Neural progenitor cell (in vitro differentiated cells): ENCODE results near the gene ZNF658. TPM values are rescaled to one million over a fixed set of nuclear protein-coding genes. Genes with fewer than 3 reads are reported as not detected.
"Not testable (repeated sequence)": the region's sequence is repeated elsewhere in the genome, so short reads cannot be mapped to it uniquely, and the experiment has no call there.

Experiments used
- DNase-seq: peaks from one replicate; pipeline ENCODE4 v3.0.0-alpha.2; 2016; ENCODE audit warnings: low spot score
- H2AFZ ChIP-seq: fragments of 200-600 bp; sonication (generic); replicated peaks from 2 replicates; pipeline ENCODE4 v1.6.1; 2016; ENCODE audit warnings: antibody characterized with exemption
- H3F3A ChIP-seq: fragments of 200-600 bp; sonication (generic); 2 replicates; pipeline ENCODE4 v1.6.1; 2016; ENCODE audit warnings: antibody characterized with exemption, low read depth
- H3K27ac ChIP-seq: fragments of 200-600 bp; sonication (generic); 2 replicates; pipeline ENCODE4 v1.5.1; 2016; ENCODE audit warnings: mild to moderate bottlenecking
- H3K27me3 ChIP-seq: fragments of 200-600 bp; sonication (generic); 2 replicates; pipeline ENCODE4 v1.6.1; 2016; ENCODE audit warnings: mild to moderate bottlenecking, moderate library complexity
- H3K36me3 ChIP-seq: fragments of 200-600 bp; sonication (generic); 2 replicates; pipeline ENCODE4 v1.5.1; 2016
- H3K4me1 ChIP-seq: fragments of 200-600 bp; sonication (generic); 2 replicates; pipeline ENCODE4 v1.6.1; 2016; ENCODE audit warnings: mixed run types
- H3K4me2 ChIP-seq: fragments of 200-600 bp; sonication (generic); 2 replicates; pipeline ENCODE4 v1.6.1; 2016
- H3K4me3 ChIP-seq: fragments of 200-600 bp; sonication (generic); 2 replicates; pipeline ENCODE4 v1.5.1; 2016
- H3K79me2 ChIP-seq: fragments of 200-600 bp; sonication (generic); 2 replicates; pipeline ENCODE4 v1.6.1; 2016; ENCODE audit warnings: low read depth
- H3K9ac ChIP-seq: fragments of 200-600 bp; sonication (generic); 2 replicates; pipeline ENCODE4 v1.6.1; 2016
- H3K9me3 ChIP-seq: fragments of 200-600 bp; sonication (generic); 2 replicates; pipeline ENCODE4 v1.5.1; 2016; ENCODE audit warnings: low read depth
- H4K20me1 ChIP-seq: fragments of 200-600 bp; sonication (generic); 2 replicates; pipeline ENCODE4 v1.6.1; 2016; ENCODE audit warnings: low read depth
- H3K27ac Mint-ChIP-seq: 3 replicates; pipeline ENCODE4 v1.8.0; 2021; ENCODE audit warnings: mixed read lengths
- H3K27me3 Mint-ChIP-seq: 2 replicates; pipeline ENCODE4 v1.8.0; 2022; ENCODE audit warnings: low read depth, mild to moderate bottlenecking, inconsistent platforms, moderate library complexity, mixed read lengths; ENCODE audit not compliant: insufficient read depth
- H3K36me3 Mint-ChIP-seq: 3 replicates; pipeline ENCODE4 v1.8.0; 2021; ENCODE audit warnings: mixed read lengths
- H3K4me1 Mint-ChIP-seq: 3 replicates; pipeline ENCODE4 v1.8.0; 2021; ENCODE audit warnings: mixed read lengths
- H3K4me3 Mint-ChIP-seq: 3 replicates; pipeline ENCODE4 v1.8.0; 2021; ENCODE audit warnings: mild to moderate bottlenecking, moderate library complexity, mixed read lengths
- H3K9me3 Mint-ChIP-seq: 3 replicates; pipeline ENCODE4 v1.8.0; 2020; ENCODE audit warnings: mixed read lengths
- total RNA-seq: library from RNA; depleted of rRNA; stranded (reverse); fragments of >200 nt; gene quantifications from 2 replicates; pipeline ENCODE4 v1.2.3, GENCODE V29; 2015; ENCODE audit warnings: low replicate concordance

The ZNF658 gene
- total RNA-seq: 9.1 and 16.9 TPM in 2 replicates

DNA sequence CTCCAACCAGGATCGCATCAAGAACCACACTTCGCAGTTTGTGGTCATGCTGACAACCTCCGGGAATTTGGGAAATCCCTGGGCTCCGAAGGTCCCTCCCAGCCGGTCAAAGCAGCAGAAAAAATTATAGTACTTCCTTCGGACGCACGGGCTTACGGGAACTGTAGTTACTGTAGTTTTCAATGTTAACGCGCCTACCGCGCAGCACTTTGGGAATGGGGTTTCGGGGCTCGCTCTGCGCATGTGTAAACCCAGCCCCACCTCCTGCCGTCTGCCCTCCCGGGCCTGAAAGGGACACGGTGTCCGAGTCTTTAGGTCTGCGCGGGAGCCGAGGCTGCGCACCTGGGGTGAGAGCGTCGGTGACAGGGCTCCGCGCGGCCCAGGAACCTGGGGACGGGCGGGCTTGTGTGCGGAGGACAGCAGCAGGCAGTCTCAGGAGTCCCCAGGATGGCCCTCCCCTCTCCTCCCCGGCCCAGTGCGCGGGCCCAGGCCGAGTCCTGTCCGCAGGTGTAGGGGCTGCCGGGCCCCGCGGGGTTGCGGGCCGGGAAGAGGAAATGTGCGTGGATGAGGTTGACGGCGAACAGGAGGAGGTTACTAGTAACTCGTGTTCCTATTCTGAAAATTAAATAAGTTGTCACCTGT lies at the start of gene ZNF658:
ZNF658 (plus strand) TSS at position 236 of the 642 bp plus-strand sequence. CDS start 2,837 bp downstream, outside the sequence.
- H3K36me3 Mint-ChIP-seq, H4K20me1 ChIP-seq, H3K27ac ChIP-seq, H3K4me1 ChIP-seq, H3F3A ChIP-seq, H3K79me2 ChIP-seq, H3K27me3 Mint-ChIP-seq, H3K27me3 ChIP-seq, H3K9ac ChIP-seq, H3K9me3 Mint-ChIP-seq, H3K36me3 ChIP-seq, H3K4me1 Mint-ChIP-seq, H3K9me3 ChIP-seq: not testable (repeated sequence)
- Histone ChIP-seq H2AFZ (peak within 1 kb of the TSS; percentile 58), H3K4me3 (peak within 1 kb of the TSS; percentile 57), H3K4me2 (peak within 1 kb of the TSS; percentile 83)
- H3K4me3 Mint-ChIP-seq: peak within 1 kb of the TSS; percentile 93
- H3K27ac Mint-ChIP-seq: peak within 1 kb of the TSS; percentile 81
- DNase-seq: peak; percentile 65

DNA sequence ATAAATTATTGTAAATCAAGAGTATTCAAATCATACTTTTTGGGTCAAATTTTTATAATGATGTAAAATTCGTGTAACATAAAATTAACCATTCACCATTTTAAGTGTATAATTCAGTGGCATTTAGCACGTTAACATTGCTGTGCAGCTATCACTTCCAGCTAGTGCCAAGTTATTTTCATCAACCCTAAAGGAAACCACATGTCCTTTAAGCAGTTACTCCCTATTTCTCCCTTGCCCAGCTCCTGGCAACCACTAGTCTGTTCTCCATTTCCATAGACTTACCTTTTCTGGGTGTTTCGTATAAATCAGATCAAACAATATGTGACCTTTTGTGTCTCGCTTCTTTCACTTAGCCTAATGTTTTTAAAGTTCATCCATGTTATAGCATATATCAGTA lies 38.8 kb upstream of the ZNF658 start:
- not testable (repeated sequence) for H3K27ac ChIP-seq, DNase-seq, H3K79me2 ChIP-seq, H3K9me3 Mint-ChIP-seq, H3K27me3 Mint-ChIP-seq, H3K4me1 ChIP-seq, H3K4me2 ChIP-seq, H3K27me3 ChIP-seq, H3K36me3 Mint-ChIP-seq, H2AFZ ChIP-seq, H3F3A ChIP-seq, H3K4me1 Mint-ChIP-seq, H4K20me1 ChIP-seq, H3K9me3 ChIP-seq, H3K36me3 ChIP-seq, H3K9ac ChIP-seq, H3K27ac Mint-ChIP-seq, H3K4me3 Mint-ChIP-seq, H3K4me3 ChIP-seq

DNA sequence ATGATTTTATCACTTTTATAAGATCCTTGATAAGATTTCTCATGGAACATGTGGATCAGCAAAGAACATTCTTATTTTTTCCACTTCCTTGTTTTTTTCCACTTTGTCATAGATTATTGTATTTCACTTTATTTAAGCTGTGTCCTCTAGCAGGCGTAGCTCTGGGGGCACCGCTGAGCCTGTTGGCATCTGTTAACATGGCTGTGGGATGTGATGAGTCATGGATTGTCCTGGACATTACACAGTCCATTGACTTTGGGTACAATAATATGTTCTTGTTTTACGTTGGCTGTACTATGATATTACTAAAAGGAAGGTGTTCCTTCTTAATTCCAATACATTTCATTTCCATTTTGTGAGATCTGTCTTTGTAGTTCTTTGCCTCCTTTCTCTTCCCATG lies 31.9 kb upstream of the ZNF658 start:
- not testable (repeated sequence) for H3K4me1 ChIP-seq, H3K9me3 ChIP-seq, H3K4me1 Mint-ChIP-seq, H3K4me3 ChIP-seq, H4K20me1 ChIP-seq, H3K4me2 ChIP-seq, H3K27me3 Mint-ChIP-seq, H2AFZ ChIP-seq, H3K27ac Mint-ChIP-seq, H3K9ac ChIP-seq, H3K79me2 ChIP-seq, DNase-seq, H3F3A ChIP-seq, H3K36me3 ChIP-seq, H3K4me3 Mint-ChIP-seq, H3K9me3 Mint-ChIP-seq, H3K27me3 ChIP-seq, H3K27ac ChIP-seq, H3K36me3 Mint-ChIP-seq

DNA sequence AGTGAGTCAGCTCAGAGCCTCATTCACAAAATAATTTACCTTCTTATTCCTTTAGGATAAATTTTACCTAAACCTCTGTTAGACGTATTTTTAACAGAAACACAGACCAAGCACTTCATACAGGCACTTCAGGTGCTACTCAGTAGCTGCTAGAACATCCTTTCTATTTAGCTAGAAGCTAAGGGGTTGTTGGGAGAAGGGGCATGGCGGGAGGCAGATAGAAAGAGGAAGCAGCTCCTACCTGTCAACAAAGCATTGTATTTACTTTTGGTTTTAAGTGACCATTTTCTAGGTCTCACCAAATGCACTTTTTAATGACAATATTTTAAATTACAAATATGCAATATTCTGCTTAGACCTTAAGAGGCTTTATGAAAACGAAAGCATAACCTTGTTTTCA lies 19.9 kb upstream of the ZNF658 start:
- not testable (repeated sequence) for H3K4me1 ChIP-seq, H3K4me1 Mint-ChIP-seq, H3K4me3 ChIP-seq, H2AFZ ChIP-seq, DNase-seq, H3K4me3 Mint-ChIP-seq, H3K27me3 ChIP-seq, H3K79me2 ChIP-seq, H3K36me3 Mint-ChIP-seq, H3F3A ChIP-seq, H3K27ac ChIP-seq, H4K20me1 ChIP-seq, H3K27ac Mint-ChIP-seq, H3K27me3 Mint-ChIP-seq, H3K36me3 ChIP-seq, H3K9ac ChIP-seq, H3K9me3 Mint-ChIP-seq, H3K4me2 ChIP-seq, H3K9me3 ChIP-seq

DNA sequence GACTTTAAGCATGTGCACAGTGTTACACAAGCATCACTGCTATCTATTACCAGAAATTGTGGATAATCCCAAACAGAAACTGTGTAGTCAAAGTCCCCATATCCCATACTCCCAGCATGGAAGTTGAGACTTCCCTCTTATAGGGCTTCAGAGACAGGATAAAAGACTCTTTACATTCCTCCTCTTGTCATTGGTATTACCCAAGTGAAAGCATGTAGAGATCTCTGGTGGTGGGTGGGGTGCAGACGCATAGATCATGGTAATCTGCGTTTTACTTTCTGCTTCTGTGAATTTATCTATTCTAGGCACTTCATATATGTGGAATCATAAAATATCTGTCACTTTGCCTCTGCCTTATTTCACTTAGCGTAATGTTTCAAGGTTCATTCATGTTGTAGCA lies 18.7 kb upstream of the ZNF658 start:
- not testable (repeated sequence) for H3F3A ChIP-seq, H3K27me3 ChIP-seq, H3K27ac Mint-ChIP-seq, H3K79me2 ChIP-seq, H3K9ac ChIP-seq, H3K36me3 ChIP-seq, H3K27ac ChIP-seq, H3K36me3 Mint-ChIP-seq, H3K9me3 Mint-ChIP-seq, H3K9me3 ChIP-seq, H4K20me1 ChIP-seq, H3K4me3 ChIP-seq, H3K4me2 ChIP-seq, H3K4me1 Mint-ChIP-seq, H3K4me1 ChIP-seq, H2AFZ ChIP-seq, DNase-seq, H3K27me3 Mint-ChIP-seq, H3K4me3 Mint-ChIP-seq

DNA sequence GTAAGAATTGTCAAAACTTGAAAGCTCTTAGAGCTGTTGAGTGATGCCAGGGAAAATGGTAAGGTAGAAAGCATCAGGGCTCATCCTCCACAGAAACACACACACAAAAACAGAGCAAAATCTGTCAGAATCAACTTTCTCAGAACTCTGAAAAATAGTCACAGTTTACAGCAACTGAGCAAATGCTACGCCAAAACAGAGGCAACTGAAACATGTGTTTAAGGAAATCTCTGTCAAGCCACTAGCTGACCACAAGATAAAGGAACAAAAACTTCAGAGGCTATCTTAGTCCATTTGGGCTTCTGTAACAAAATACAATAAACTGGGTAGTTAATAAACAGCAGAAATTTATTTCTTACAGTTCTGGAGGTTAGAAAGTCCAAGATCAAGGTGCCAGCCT lies 10.2 kb upstream of the ZNF658 start:
- not testable (repeated sequence) for H3K36me3 ChIP-seq, H3K27me3 Mint-ChIP-seq, H3K27me3 ChIP-seq, H3K36me3 Mint-ChIP-seq, H3F3A ChIP-seq, H3K79me2 ChIP-seq, H3K9me3 ChIP-seq, H2AFZ ChIP-seq, H3K27ac Mint-ChIP-seq, H3K4me3 Mint-ChIP-seq, H3K4me1 ChIP-seq, H3K9me3 Mint-ChIP-seq, H3K4me3 ChIP-seq, H3K27ac ChIP-seq, DNase-seq, H3K4me1 Mint-ChIP-seq, H3K4me2 ChIP-seq, H4K20me1 ChIP-seq, H3K9ac ChIP-seq

DNA sequence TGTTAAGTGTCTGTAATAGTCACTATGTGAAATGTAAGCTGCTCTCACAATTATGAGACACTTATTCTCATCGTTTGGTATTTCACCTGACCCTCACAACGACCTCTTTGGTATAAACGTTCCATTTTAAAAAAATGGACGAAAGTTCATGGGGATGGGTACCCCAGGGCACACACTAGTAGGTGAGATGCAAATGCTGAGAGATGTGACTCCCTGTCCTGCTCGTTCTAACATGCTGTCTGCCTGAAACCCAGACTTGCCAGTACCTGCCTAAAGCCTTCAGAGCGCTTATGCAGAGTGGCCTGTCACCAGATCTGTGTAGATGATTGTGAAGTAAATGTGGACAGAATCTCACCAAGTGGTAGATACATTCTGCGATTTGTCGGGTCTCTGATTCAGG lies 616 bp downstream of the ZNF658 start:
- not testable (repeated sequence) for H3K36me3 Mint-ChIP-seq, H3F3A ChIP-seq, H3K36me3 ChIP-seq, H3K9me3 Mint-ChIP-seq, H3K4me1 Mint-ChIP-seq, H3K9ac ChIP-seq, H3K27ac ChIP-seq, H3K27me3 Mint-ChIP-seq, DNase-seq, H4K20me1 ChIP-seq, H3K27ac Mint-ChIP-seq, H3K4me1 ChIP-seq, H3K79me2 ChIP-seq, H2AFZ ChIP-seq, H3K27me3 ChIP-seq, H3K9me3 ChIP-seq
- Histone ChIP-seq H3K4me3 (peak overlapping the region; percentile 57), H3K4me2 (peak overlapping the region; percentile 83)
- H3K4me3 Mint-ChIP-seq: peak overlapping the region; percentile 93

DNA sequence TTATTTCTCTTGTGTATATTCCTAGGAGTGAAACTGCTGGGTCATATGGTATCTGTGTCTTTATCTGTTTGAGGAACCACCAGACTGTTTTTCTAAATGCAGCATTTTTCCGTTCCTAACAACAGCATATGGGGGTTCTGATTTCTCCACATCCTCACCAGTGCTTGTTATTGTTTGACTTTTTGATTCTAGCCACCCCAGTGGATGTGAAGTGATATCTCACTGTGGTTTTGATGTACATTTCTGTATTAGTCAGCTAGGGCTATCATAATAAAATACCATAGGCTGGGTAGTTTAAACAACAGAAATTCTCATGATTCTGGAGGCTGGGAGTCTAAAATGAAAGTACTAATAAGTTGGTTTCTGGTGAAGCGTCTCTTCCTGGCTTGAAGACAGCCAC lies 9.0 kb downstream of the ZNF658 start:
- not testable (repeated sequence) for H3K27me3 ChIP-seq, H4K20me1 ChIP-seq, DNase-seq, H3K36me3 ChIP-seq, H3K9me3 Mint-ChIP-seq, H3K79me2 ChIP-seq, H3K4me1 Mint-ChIP-seq, H3K4me3 Mint-ChIP-seq, H3K9me3 ChIP-seq, H3K9ac ChIP-seq, H3K4me1 ChIP-seq, H2AFZ ChIP-seq, H3K27me3 Mint-ChIP-seq, H3K36me3 Mint-ChIP-seq, H3K27ac ChIP-seq, H3K27ac Mint-ChIP-seq, H3K4me2 ChIP-seq, H3K4me3 ChIP-seq
- peaks cover 11% of the 10 kb centered on the region for H3F3A ChIP-seq
